Neuronal stem cell (in vitro differentiated cells): ENCODE measurements around the gene YBEY.

Experiments used
- DNase-seq: peaks from one replicate; pipeline ENCODE4 v3.0.0-alpha.2; 2013; ENCODE audit warnings: low spot score
- H2AFZ ChIP-seq: one replicate; pipeline ENCODE4 v1.6.1; 2013; ENCODE audit warnings: mild to moderate bottlenecking, low read length, inconsistent platforms
- H2AK5ac ChIP-seq: 2 replicates; pipeline ENCODE4 v1.6.1; 2013; ENCODE audit warnings: low read depth, mild to moderate bottlenecking, inconsistent platforms, low read length, moderate library complexity, mixed read lengths
- H2BK120ac ChIP-seq: 2 replicates; pipeline ENCODE4 v1.6.1; 2013; ENCODE audit warnings: low read depth, mild to moderate bottlenecking, inconsistent platforms, low read length, moderate library complexity, mixed read lengths
- H2BK12ac ChIP-seq: one replicate; pipeline ENCODE4 v1.6.1; 2013; ENCODE audit warnings: low read length, inconsistent platforms
- H2BK15ac ChIP-seq: 2 replicates; pipeline ENCODE4 v1.6.1; 2013; ENCODE audit warnings: mild to moderate bottlenecking, low read length, inconsistent platforms, mixed read lengths
- H2BK5ac ChIP-seq: one replicate; pipeline ENCODE4 v1.6.1; 2013; ENCODE audit warnings: inconsistent platforms, mild to moderate bottlenecking, low read length, moderate library complexity
- H3K14ac ChIP-seq: one replicate; pipeline ENCODE4 v1.6.1; 2013; ENCODE audit warnings: low read length, inconsistent platforms
- H3K18ac ChIP-seq: 2 replicates; pipeline ENCODE4 v1.6.1; 2013; ENCODE audit warnings: low read length, inconsistent platforms
- H3K23ac ChIP-seq: 2 replicates; pipeline ENCODE4 v1.6.1; 2013; ENCODE audit warnings: low read depth, mild to moderate bottlenecking, mixed read lengths, low read length, inconsistent platforms; ENCODE audit not compliant: poor library complexity
- H3K27ac ChIP-seq: replicated peaks from 3 replicates; pipeline ENCODE4 v1.5.1; 2013; ENCODE audit warnings: low read length, inconsistent platforms
- H3K27me3 ChIP-seq, 3 experiments: 2 replicates each; pipeline ENCODE4 v1.6.1; 2013; ENCODE audit warnings: low read length in 3 of 3, mild to moderate bottlenecking in 2 of 3, inconsistent platforms in 1 of 3, low read depth in 1 of 3, mixed read lengths in 1 of 3, moderate library complexity in 1 of 3; ENCODE audit not compliant: control insufficient read depth in 3 of 3, insufficient read depth in 3 of 3
- H3K36me3 ChIP-seq, 2 donors: replicated peaks in 1 of 2; 2 replicates each; pipeline ENCODE4 v1.6.1; 2013; ENCODE audit warnings: low read length in 2 of 2; ENCODE audit not compliant: control insufficient read depth in 2 of 2, insufficient read depth in 2 of 2
- H3K4ac ChIP-seq: 2 replicates; pipeline ENCODE4 v1.6.1; 2013; ENCODE audit warnings: inconsistent platforms, mild to moderate bottlenecking, low read length, moderate library complexity
- H3K4me1 ChIP-seq, 2 donors: 1 replicate in 1 of 2; 2 replicates in 1 of 2; pipeline ENCODE4 v1.6.1; 2013; ENCODE audit warnings: low read length in 2 of 2, low read depth in 1 of 2; ENCODE audit not compliant: control insufficient read depth in 2 of 2, insufficient read depth in 1 of 2
- H3K4me2 ChIP-seq: one replicate; pipeline ENCODE4 v1.6.1; 2013; ENCODE audit warnings: mild to moderate bottlenecking, low read length, inconsistent platforms; ENCODE audit not compliant: insufficient read depth, poor library complexity, severe bottlenecking
- H3K4me3 ChIP-seq, 2 donors: 2 replicates each; pipeline ENCODE4 v1.5.1; 2013; ENCODE audit warnings: low read length in 2 of 2, mild to moderate bottlenecking in 2 of 2, inconsistent platforms in 1 of 2, moderate library complexity in 1 of 2
- H3K79me1 ChIP-seq: one replicate; pipeline ENCODE4 v1.6.1; 2013; ENCODE audit warnings: low read depth, mild to moderate bottlenecking, inconsistent platforms, low read length, moderate library complexity
- H3K9ac ChIP-seq: one replicate; pipeline ENCODE4 v1.6.1; 2013; ENCODE audit warnings: mild to moderate bottlenecking, low read depth, low read length, inconsistent platforms; ENCODE audit not compliant: poor library complexity
- H3K9me3 ChIP-seq, 2 donors: replicated peaks in 1 of 2; 2 replicates each; pipeline versions ENCODE3 to v1.6.1; 2013; ENCODE audit warnings: low read length in 2 of 2, mild to moderate bottlenecking in 2 of 2, inconsistent platforms in 1 of 2, low read depth in 1 of 2, mixed read lengths in 1 of 2, moderate library complexity in 1 of 2; ENCODE audit not compliant: control insufficient read depth in 2 of 2, insufficient read depth in 1 of 2
- H4K8ac ChIP-seq: one replicate; pipeline ENCODE4 v1.6.1; 2013; ENCODE audit warnings: low read depth, mild to moderate bottlenecking, inconsistent platforms, low read length, moderate library complexity
- H4K91ac ChIP-seq: one replicate; pipeline ENCODE4 v1.6.1; 2013; ENCODE audit warnings: low read length, low read depth, mild to moderate bottlenecking, inconsistent platforms; ENCODE audit not compliant: poor library complexity
- WGBS, 2 donors: extraction: QIAGEN DNeasy Blood & Tissue Kit; methylation state at CpG; one replicate each; pipeline ENCODE4 v1.1.7; 2013; ENCODE audit warnings: missing lambda C conversion rate in 2 of 2, mixed read lengths in 1 of 2; ENCODE audit not compliant: insufficient read length in 2 of 2, insufficient replicate concordance in 1 of 2; ENCODE audit errors: extremely low coverage in 2 of 2; 5-methylcytosine and 5-hydroxymethylcytosine counted together

Gene YBEY

DNA sequence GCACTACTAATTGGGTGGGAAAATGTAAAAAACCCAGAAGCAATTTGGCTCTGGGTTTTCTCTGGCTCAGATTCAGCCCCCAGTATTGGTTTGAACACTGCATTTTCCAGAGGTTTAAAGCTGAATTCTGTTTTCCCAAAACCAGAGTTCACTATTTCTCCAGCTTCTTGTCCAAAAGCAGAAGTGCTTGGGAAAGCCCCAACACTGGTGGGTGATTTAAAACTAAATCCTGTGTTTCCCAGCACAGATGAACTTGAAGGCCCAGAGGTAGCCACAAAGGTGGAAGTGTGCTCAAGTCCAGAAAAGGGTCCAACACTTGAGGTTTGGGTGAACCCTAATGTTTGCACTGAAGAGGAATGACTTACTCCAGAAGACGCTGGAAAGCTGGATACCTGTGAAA is 1.4 kb upstream of the YBEY start:
- H3K79me1 ChIP-seq: peaks cover 6% of the 10 kb centered on the region
- no peak overlapping the region for H3K23ac ChIP-seq
- no peak overlapping the region for H3K18ac ChIP-seq
- WGBS, 2 donors: no CpG with 5 or more reads among the region's 1 CpG
- no peak overlapping the region for H2BK5ac ChIP-seq
- H3K27ac ChIP-seq: no peak overlapping the region
- H4K8ac ChIP-seq: no peak overlapping the region
- H3K36me3 ChIP-seq: peaks cover 22 to 64% of the 10 kb centered on the region in 2 donors
- no peak overlapping the region for H4K91ac ChIP-seq
- no peak overlapping the region for H3K4ac ChIP-seq
- no peak overlapping the region for H3K4me2 ChIP-seq
- H3K9ac ChIP-seq: no peak overlapping the region
- H3K14ac ChIP-seq: no peak overlapping the region
- H2BK15ac ChIP-seq: no peak overlapping the region
- no peak for DNase-seq
- peak overlapping the region in 1 of 2 donors; percentile 87 for H3K4me3 ChIP-seq
- H2BK12ac ChIP-seq: no peak overlapping the region
- peaks cover 0 to 2% (median 0%) of the 10 kb centered on the region in 3 experiments for H3K27me3 ChIP-seq
- H2AK5ac ChIP-seq: no peak overlapping the region
- peaks cover 6 to 15% of the 10 kb centered on the region in 2 donors for H3K9me3 ChIP-seq
- H2BK120ac ChIP-seq: no peak overlapping the region
- H3K4me1 ChIP-seq: peaks cover 3 to 5% of the 10 kb centered on the region in 2 donors
- no peak overlapping the region for H2AFZ ChIP-seq

DNA sequence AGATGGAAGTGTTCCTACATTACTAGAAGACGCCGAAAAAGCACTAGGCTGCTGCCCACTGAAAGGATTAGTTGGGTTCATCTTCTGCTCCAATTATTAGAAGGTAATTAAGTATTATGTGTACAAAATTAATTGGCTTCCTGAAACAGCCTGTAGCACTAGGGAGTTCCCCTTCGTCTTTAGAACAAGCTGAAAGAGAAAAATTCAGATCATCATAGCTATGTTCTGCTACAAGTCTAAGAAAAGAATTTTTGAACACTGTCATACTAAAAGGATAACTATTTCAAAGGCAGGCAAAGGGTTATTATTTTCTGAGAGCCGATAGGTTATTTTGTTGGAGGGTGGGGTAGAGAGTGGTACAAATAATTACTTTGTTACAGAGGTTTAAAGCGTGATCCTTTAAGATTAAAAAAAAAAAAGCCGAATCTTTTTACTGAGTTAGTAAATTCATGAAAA is 908 bp upstream of the YBEY start, which contains the start of gene MCM3AP:
TSS of gene MCM3AP (minus strand) at position 406 of the 456 bp plus-strand sequence. CDS start at position 81, 325 bp downstream.
- Histone ChIP-seq H3K27me3 (peaks cover 0 to 2% (median 0%) of the 10 kb centered on the region in 3 experiments), H3K79me1 (peaks cover 6% of the 10 kb centered on the region), H2AFZ (peak within 1 kb of the TSS; percentile 93), H3K4me2 (peak within 1 kb of the TSS; percentile 49), H3K4me3 (peak within 1 kb of the TSS; percentile 87 to 91), H2BK5ac (peak within 1 kb of the TSS; percentile 90), H3K18ac (peak within 1 kb of the TSS; percentile 97), H3K9me3 (peaks cover 6 to 15% of the 10 kb centered on the region in 2 donors), H2BK15ac (no peak within 1 kb of the TSS), H3K4ac (peak within 1 kb of the TSS; percentile 84), H3K9ac (peak within 1 kb of the TSS; percentile 100), H2AK5ac (peak within 1 kb of the TSS; percentile 75), H4K91ac (no peak within 1 kb of the TSS), H3K23ac (peak within 1 kb of the TSS; percentile 99), H3K14ac (peak within 1 kb of the TSS; percentile 94), H4K8ac (peak within 1 kb of the TSS; percentile 92), H2BK120ac (no peak within 1 kb of the TSS), H2BK12ac (no peak within 1 kb of the TSS), H3K4me1 (peaks cover 3 to 5% of the 10 kb centered on the region in 2 donors), H3K27ac (peak within 1 kb of the TSS; percentile 96), H3K36me3 (peaks cover 20 to 59% of the 10 kb centered on the region in 2 donors)
- WGBS, 2 donors: no CpG with 5 or more reads among the region's 6 CpGs
- DNase-seq: no peak

DNA sequence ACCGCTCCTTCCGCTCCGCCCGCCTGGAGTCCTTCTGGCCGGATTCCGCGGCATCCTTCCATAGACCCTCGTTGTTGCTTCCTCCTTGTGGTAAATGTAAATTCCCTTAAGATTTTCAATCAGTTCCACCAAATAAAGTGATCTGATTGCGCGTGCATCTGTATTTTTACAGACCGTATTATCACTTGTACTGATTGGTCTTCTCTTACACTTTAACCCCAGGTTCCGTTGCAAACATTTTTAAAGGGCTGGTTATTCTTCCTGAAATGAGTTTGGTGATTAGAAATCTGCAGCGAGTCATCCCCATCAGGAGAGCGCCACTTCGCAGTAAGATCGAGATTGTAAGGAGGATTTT is 483 bp downstream of the YBEY start:
- no peak overlapping the region for H2BK15ac ChIP-seq
- peaks cover 20 to 52% of the 10 kb centered on the region in 2 donors for H3K36me3 ChIP-seq
- H2BK120ac ChIP-seq: no peak overlapping the region
- H3K9ac ChIP-seq: no peak overlapping the region
- H4K8ac ChIP-seq: no peak overlapping the region
- no peak overlapping the region for H3K14ac ChIP-seq
- no peak overlapping the region for H3K4ac ChIP-seq
- DNase-seq: no peak
- peaks cover 6% of the 10 kb centered on the region for H3K79me1 ChIP-seq
- peak overlapping the region; percentile 96 for H3K27ac ChIP-seq
- peak overlapping the region; percentile 46 for H3K4me2 ChIP-seq
- whole genome bisulfite sequencing, 2 donors: no CpG with 5 or more reads among the region's 16 CpGs
- no peak overlapping the region for H4K91ac ChIP-seq
- no peak overlapping the region for H2BK12ac ChIP-seq
- peak overlapping the region; percentile 93 for H2AFZ ChIP-seq
- H2BK5ac ChIP-seq: no peak overlapping the region
- H3K18ac ChIP-seq: no peak overlapping the region
- no peak overlapping the region for H2AK5ac ChIP-seq
- peak overlapping the region; percentile 87 to 91 for H3K4me3 ChIP-seq
- peaks cover 6 to 19% of the 10 kb centered on the region in 2 donors for H3K9me3 ChIP-seq
- peaks cover 3 to 5% of the 10 kb centered on the region in 2 donors for H3K4me1 ChIP-seq
- H3K27me3 ChIP-seq: peaks cover 0 to 2% (median 0%) of the 10 kb centered on the region in 3 experiments
- H3K23ac ChIP-seq: peak overlapping the region; percentile 99

DNA sequence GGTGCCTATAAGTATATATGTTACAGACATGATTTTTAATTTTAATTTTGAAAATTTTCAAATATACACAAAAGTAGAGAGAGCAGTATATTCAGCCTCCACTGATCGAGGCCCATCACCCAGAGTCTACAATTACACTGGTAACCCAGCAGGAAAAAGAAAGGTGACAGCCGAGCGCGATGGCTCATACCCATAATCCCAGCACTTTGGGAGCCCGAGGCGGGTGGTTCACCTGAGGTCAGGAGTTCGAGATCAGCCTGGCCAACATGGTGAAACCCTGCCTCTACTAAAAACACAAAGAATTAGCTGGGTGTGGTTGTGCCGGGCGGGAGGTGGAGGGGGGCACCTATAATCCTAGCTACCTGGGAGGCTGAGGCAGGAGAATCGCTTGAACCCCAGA is 1.4 kb downstream of the YBEY start:
- Histone ChIP-seq H2BK12ac (no peak overlapping the region), H2AK5ac (no peak overlapping the region), H3K27me3 (peaks cover 0 to 2% (median 0%) of the 10 kb centered on the region in 3 experiments), H3K9ac (no peak overlapping the region), H3K27ac (no peak overlapping the region), H3K4me2 (peak overlapping the region; percentile 11), H3K4me3 (peak overlapping the region in 1 of 2 donors; percentile 87), H4K91ac (no peak overlapping the region), H2AFZ (no peak overlapping the region), H3K36me3 (peaks cover 22 to 51% of the 10 kb centered on the region in 2 donors), H3K9me3 (peaks cover 7 to 27% of the 10 kb centered on the region in 2 donors), H3K14ac (no peak overlapping the region), H3K4ac (no peak overlapping the region), H3K79me1 (peaks cover 3% of the 10 kb centered on the region), H3K18ac (no peak overlapping the region), H3K23ac (no peak overlapping the region), H2BK5ac (no peak overlapping the region), H2BK15ac (no peak overlapping the region), H2BK120ac (no peak overlapping the region), H4K8ac (no peak overlapping the region), H3K4me1 (peaks cover 3 to 5% of the 10 kb centered on the region in 2 donors)
- no peak for DNase-seq
- no CpG with 5 or more reads among the region's 10 CpGs for WGBS, 2 donors
